Measurements from ENCODE around the gene EPHA4.

GRCh38 chr2:221407765-221408164 lies 164.3 kb downstream of the EPHA4 start:
- TF ChIP-seq CTCF (IDR thresholded peaks at IDR 0.05; ENCODE audit: low read depth, low read length) (no peak), EZH2phosphoT487 (IDR thresholded peaks at IDR 0.05; ENCODE audit: low read depth) (no peak)
